Raji (cell line): ENCODE measurements around the gene RGS6.

ENCODE experiments used
- POLR2A ChIP-seq: IDR thresholded peaks from 2 replicates; pipeline ENCODE4 v1.6.1; 2011; ENCODE audit warnings: low read depth, low read length, control low read depth; ENCODE audit not compliant: insufficient read depth

RGS6 gene

GRCh38 chr14:72558721-72559120, 626.5 kb downstream of the RGS6 start:
- TF ChIP-seq POLR2A = no peak

GRCh38 chr14:72559202-72559601, 627.0 kb downstream of the RGS6 start:
- TF ChIP-seq POLR2A = no peak

- TF ChIP-seq POLR2A = no peak
Observed at GRCh38 chr14:72559669-72560255, 627.5 kb downstream of the RGS6 start.

GRCh38 chr14:72560331-72560730, 628.1 kb downstream of the RGS6 start:
- TF ChIP-seq POLR2A = no peak

GRCh38 chr14:72560889-72561493, 628.8 kb downstream of the RGS6 start:
- TF ChIP-seq POLR2A = no peak

GRCh38 chr14:72562300-72562699, 630.1 kb downstream of the RGS6 start:
- no peak for TF ChIP-seq POLR2A

GRCh38 chr14:72563676-72564075, 631.4 kb downstream of the RGS6 start:
- no peak for TF ChIP-seq POLR2A

- no peak for TF ChIP-seq POLR2A
Observed at GRCh38 chr14:72565149-72565559, 632.9 kb downstream of the RGS6 start.

- TF ChIP-seq POLR2A = no peak
Observed at GRCh38 chr14:72565917-72566316, 633.7 kb downstream of the RGS6 start.

GRCh38 chr14:72567226-72567625, 635.0 kb downstream of the RGS6 start:
- no peak for TF ChIP-seq POLR2A

GRCh38 chr14:72568296-72568992, 636.2 kb downstream of the RGS6 start:
- no peak for TF ChIP-seq POLR2A

- no peak for TF ChIP-seq POLR2A
Observed at GRCh38 chr14:72573725-72574417, 641.6 kb downstream of the RGS6 start.

GRCh38 chr14:72574715-72575114, 642.5 kb downstream of the RGS6 start:
- TF ChIP-seq POLR2A = no peak

GRCh38 chr14:72576258-72576657, 644.0 kb downstream of the RGS6 start:
- no peak for TF ChIP-seq POLR2A

- TF ChIP-seq POLR2A = no peak
Observed at GRCh38 chr14:72577521-72577920, 645.3 kb downstream of the RGS6 start.

- no peak for TF ChIP-seq POLR2A
Observed at GRCh38 chr14:72578514-72578913, 646.3 kb downstream of the RGS6 start.

GRCh38 chr14:72582582-72582981, 650.4 kb downstream of the RGS6 start:
- no peak for TF ChIP-seq POLR2A
